GM18508 (cell line): ENCODE results near the gene GRIN2A.

Experiments
- ATAC-seq: cut with Tn5 transposase; IDR thresholded peaks from one replicate; pipeline ENCODE4 v1.9.1; 2021; ENCODE audit warnings: moderate number of reproducible peaks; ENCODE audit not compliant: insufficient read depth, unreplicated experiment

Gene GRIN2A

GRCh38 chr16:9934723-9935508 lies 247.3 kb downstream of the GRIN2A start:
- no peak for ATAC-seq

GRCh38 chr16:9932919-9933653 lies 249.1 kb downstream of the GRIN2A start:
- no peak for ATAC-seq

- no peak for ATAC-seq
Measured at GRCh38 chr16:9932000-9932399, 250.2 kb downstream of the GRIN2A start.

GRCh38 chr16:9929836-9930235 lies 252.4 kb downstream of the GRIN2A start:
- no peak for ATAC-seq

- no peak for ATAC-seq
Measured at GRCh38 chr16:9929313-9929712, 252.9 kb downstream of the GRIN2A start.

- no peak for ATAC-seq
Measured at GRCh38 chr16:9922441-9922840, 259.8 kb downstream of the GRIN2A start.

GRCh38 chr16:9921997-9922396 lies 260.2 kb downstream of the GRIN2A start:
- ATAC-seq = no peak

GRCh38 chr16:9919460-9919859 lies 262.8 kb downstream of the GRIN2A start:
- ATAC-seq = no peak

- ATAC-seq = no peak
Measured at GRCh38 chr16:9917691-9918090, 264.5 kb downstream of the GRIN2A start.

- ATAC-seq = no peak
Measured at GRCh38 chr16:9913604-9914326, 268.5 kb downstream of the GRIN2A start.

- ATAC-seq = no peak
Measured at GRCh38 chr16:9911989-9912388, 270.2 kb downstream of the GRIN2A start.

GRCh38 chr16:9911231-9911630 lies 271.0 kb downstream of the GRIN2A start:
- ATAC-seq = no peak

- no peak for ATAC-seq
Measured at GRCh38 chr16:9909072-9909825, 273.0 kb downstream of the GRIN2A start.

- ATAC-seq = no peak
Measured at GRCh38 chr16:9908613-9909012, 273.6 kb downstream of the GRIN2A start.

- ATAC-seq = no peak
Measured at GRCh38 chr16:9907752-9908151, 274.5 kb downstream of the GRIN2A start.

GRCh38 chr16:9906218-9906617 lies 276.0 kb downstream of the GRIN2A start:
- no peak for ATAC-seq

- no peak for ATAC-seq
Measured at GRCh38 chr16:9904526-9904925, 277.7 kb downstream of the GRIN2A start.

- ATAC-seq = no peak
Measured at GRCh38 chr16:9900576-9900975, 281.7 kb downstream of the GRIN2A start.

- ATAC-seq = no peak
Measured at GRCh38 chr16:9898555-9898954, 283.7 kb downstream of the GRIN2A start.

- ATAC-seq = no peak
Measured at GRCh38 chr16:9898124-9898523, 284.1 kb downstream of the GRIN2A start.
